Skeletal muscle cell (primary cell): Measurements from ENCODE around the gene NHSL1.

ENCODE experiments used
- DNase-seq: peaks from one replicate; pipeline ENCODE4 v3.0.0-alpha.2; 2010; ENCODE audit warnings: low read depth
- H3K4me3 ChIP-seq: 2 replicates; pipeline ENCODE4 v1.5.1; 2011; ENCODE audit warnings: low read depth, mild to moderate bottlenecking, control low read depth, low read length, moderate library complexity

Gene NHSL1

GRCh38 chr6:138387577-138388368 is 111.5 kb downstream of the NHSL1 start:
- H3K4me3 ChIP-seq: no peak overlapping the region
- DNase-seq: no peak

GRCh38 chr6:138386897-138387296 is 112.4 kb downstream of the NHSL1 start:
- DNase-seq: no peak

GRCh38 chr6:138383776-138384175 is 115.5 kb downstream of the NHSL1 start:
- H3K4me3 ChIP-seq: no peak overlapping the region
- DNase-seq: no peak

More at GRCh38 chr6:138386897-138387296, 112.4 kb downstream of the NHSL1 start:
- no peak overlapping the region for H3K4me3 ChIP-seq

- DNase-seq: no peak
- H3K4me3 ChIP-seq: no peak overlapping the region
Observed at GRCh38 chr6:138382498-138383265, 116.6 kb downstream of the NHSL1 start.

GRCh38 chr6:138378463-138378862 is 120.8 kb downstream of the NHSL1 start:
- no peak for DNase-seq
- no peak overlapping the region for H3K4me3 ChIP-seq

GRCh38 chr6:138377844-138378243 is 121.5 kb downstream of the NHSL1 start, which contains the start of gene SMIM28:
TSS of gene SMIM28 (plus strand) at chr6:138377905. CDS start at chr6:138378073, 168 bp downstream.
- no peak for DNase-seq
- H3K4me3 ChIP-seq: no peak within 1 kb of the TSS

GRCh38 chr6:138377042-138377441 is 122.3 kb downstream of the NHSL1 start:
- DNase-seq: no peak

GRCh38 chr6:138374815-138375214 is 124.5 kb downstream of the NHSL1 start:
- H3K4me3 ChIP-seq: no peak overlapping the region
- no peak for DNase-seq

More at GRCh38 chr6:138377042-138377441, 122.3 kb downstream of the NHSL1 start:
- H3K4me3 ChIP-seq: no peak overlapping the region

- H3K4me3 ChIP-seq: no peak overlapping the region
- no peak for DNase-seq
Observed at GRCh38 chr6:138374230-138374629, 125.1 kb downstream of the NHSL1 start.

GRCh38 chr6:138372711-138373463 is 126.4 kb downstream of the NHSL1 start:
- DNase-seq: no peak
- H3K4me3 ChIP-seq: no peak overlapping the region
